Smooth muscle cell (in vitro differentiated cells): Measurements from ENCODE around the gene SNRK. TPM values are rescaled to one million over a fixed set of nuclear protein-coding genes. Genes with fewer than 3 reads are reported as not detected.

ENCODE experiments used
- DNase-seq: peaks from one replicate; lab custom pipeline; 2025; ENCODE audit not compliant: unreplicated experiment; lab: John Stamatoyannopoulos, UW
- H2AFZ ChIP-seq: fragments of 200-600 bp; sonication (generic); 2 replicates; pipeline ENCODE4 v1.6.0; 2016; ENCODE audit warnings: antibody characterized with exemption, low read depth, mild to moderate bottlenecking
- H3F3A ChIP-seq: fragments of 200-600 bp; sonication (generic); 2 replicates; pipeline ENCODE4 v1.6.0; 2017; ENCODE audit warnings: antibody characterized with exemption, low read depth
- H3K27ac ChIP-seq: fragments of 200-600 bp; sonication (generic); 2 replicates; pipeline ENCODE4 v1.5.1; 2016; ENCODE audit warnings: low read depth, mild to moderate bottlenecking
- H3K27me3 ChIP-seq: fragments of 200-600 bp; sonication (generic); 2 replicates; pipeline ENCODE4 v1.6.1; 2016; ENCODE audit warnings: low read depth, mild to moderate bottlenecking
- H3K36me3 ChIP-seq: fragments of 200-600 bp; sonication (generic); 2 replicates; pipeline ENCODE4 v1.5.1; 2016; ENCODE audit warnings: low read depth
- H3K4me1 ChIP-seq: fragments of 200-600 bp; sonication (generic); 2 replicates; pipeline ENCODE4 v1.5.1; 2016; ENCODE audit warnings: low read depth
- H3K4me2 ChIP-seq: fragments of 200-600 bp; sonication (generic); 2 replicates; pipeline ENCODE4 v1.6.0; 2016; ENCODE audit warnings: mild to moderate bottlenecking
- H3K4me3 ChIP-seq: fragments of 200-600 bp; sonication (generic); 2 replicates; pipeline ENCODE4 v1.5.1; 2016; ENCODE audit warnings: mild to moderate bottlenecking
- H3K79me2 ChIP-seq: fragments of 200-600 bp; sonication (generic); 2 replicates; pipeline ENCODE4 v1.6.0; 2016; ENCODE audit warnings: low read depth, mild to moderate bottlenecking
- H3K9ac ChIP-seq: fragments of 200-600 bp; sonication (generic); 2 replicates; pipeline ENCODE4 v1.6.0; 2016; ENCODE audit warnings: low read depth
- H3K9me3 ChIP-seq: fragments of 200-600 bp; sonication (generic); replicated peaks from 2 replicates; pipeline ENCODE4 v1.5.1; 2016; ENCODE audit warnings: low read depth
- H4K20me1 ChIP-seq: fragments of 200-600 bp; sonication (generic); 2 replicates; pipeline ENCODE4 v1.6.0; 2016; ENCODE audit warnings: low read depth
- WGBS: methylation state at CpG from one replicate; pipeline ENCODE4 v1.1.7; 2016; ENCODE audit warnings: low lambda C conversion rate; 5-methylcytosine and 5-hydroxymethylcytosine counted together
- polyA plus RNA-seq: library from polyadenylated mRNA; unstranded; fragments of >200 nt; fragmentation: Nextera tagmentation; extraction: Ambion mirVana; gene quantifications from 2 replicates; pipeline ENCODE4 v1.2.1, GENCODE V29; 2016
- total RNA-seq: library from RNA; depleted of rRNA; stranded (reverse); fragments of >200 nt; gene quantifications from 2 replicates; pipeline ENCODE4 v1.2.3, GENCODE V29; 2014
- TF ChIP-seq, protein P1 (sequence below): fragments of 200-600 bp; sonication (generic); IDR thresholded peaks from 2 replicates; pipeline ENCODE4 v1.5.1; 2017; ENCODE audit warnings: borderline replicate concordance, mild to moderate bottlenecking, antibody characterized with exemption; ENCODE audit not compliant: insufficient read depth, poor library complexity, severe bottlenecking

The SNRK gene
- total and polyA plus RNA-seq, 2 experiments from 2014 or later = 6.3 to 14.2 TPM

GRCh38 chr3:43331381-43331780 is 45.0 kb downstream of the SNRK start:
- Histone ChIP-seq H3F3A (no peaks in the 10 kb centered on the region), H3K4me3 (no peak overlapping the region), H3K9me3 (peaks cover 15% of the 10 kb centered on the region), H3K27ac (no peak overlapping the region), H3K9ac (no peak overlapping the region), H3K79me2 (peaks cover 22% of the 10 kb centered on the region), H3K4me2 (no peak overlapping the region), H3K4me1 (no peaks in the 10 kb centered on the region), H3K27me3 (no peaks in the 10 kb centered on the region), H2AFZ (no peak overlapping the region), H4K20me1 (peaks cover 51% of the 10 kb centered on the region), H3K36me3 (peaks cover 16% of the 10 kb centered on the region)
- no peak for DNase-seq
- 91% methylated on average over 4 of the region's 4 CpGs for WGBS
- TF ChIP-seq, protein P1, sequence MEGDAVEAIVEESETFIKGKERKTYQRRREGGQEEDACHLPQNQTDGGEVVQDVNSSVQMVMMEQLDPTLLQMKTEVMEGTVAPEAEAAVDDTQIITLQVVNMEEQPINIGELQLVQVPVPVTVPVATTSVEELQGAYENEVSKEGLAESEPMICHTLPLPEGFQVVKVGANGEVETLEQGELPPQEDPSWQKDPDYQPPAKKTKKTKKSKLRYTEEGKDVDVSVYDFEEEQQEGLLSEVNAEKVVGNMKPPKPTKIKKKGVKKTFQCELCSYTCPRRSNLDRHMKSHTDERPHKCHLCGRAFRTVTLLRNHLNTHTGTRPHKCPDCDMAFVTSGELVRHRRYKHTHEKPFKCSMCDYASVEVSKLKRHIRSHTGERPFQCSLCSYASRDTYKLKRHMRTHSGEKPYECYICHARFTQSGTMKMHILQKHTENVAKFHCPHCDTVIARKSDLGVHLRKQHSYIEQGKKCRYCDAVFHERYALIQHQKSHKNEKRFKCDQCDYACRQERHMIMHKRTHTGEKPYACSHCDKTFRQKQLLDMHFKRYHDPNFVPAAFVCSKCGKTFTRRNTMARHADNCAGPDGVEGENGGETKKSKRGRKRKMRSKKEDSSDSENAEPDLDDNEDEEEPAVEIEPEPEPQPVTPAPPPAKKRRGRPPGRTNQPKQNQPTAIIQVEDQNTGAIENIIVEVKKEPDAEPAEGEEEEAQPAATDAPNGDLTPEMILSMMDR = no peak

GRCh38 chr3:43334976-43335375 is 48.6 kb downstream of the SNRK start:
- no peak for DNase-seq
- Histone ChIP-seq H2AFZ (no peak overlapping the region), H3K9me3 (peaks cover 31% of the 10 kb centered on the region), H3K4me1 (no peaks in the 10 kb centered on the region), H3K79me2 (peaks cover 5% of the 10 kb centered on the region), H3F3A (no peaks in the 10 kb centered on the region), H3K4me2 (no peak overlapping the region), H3K36me3 (peaks cover 40% of the 10 kb centered on the region), H3K27me3 (no peaks in the 10 kb centered on the region), H3K4me3 (no peak overlapping the region), H3K27ac (no peak overlapping the region), H4K20me1 (peaks cover 16% of the 10 kb centered on the region), H3K9ac (no peak overlapping the region)
- WGBS = 97% methylated on average over 1 of the region's 1 CpG
- TF ChIP-seq, protein P1 = no peak

DNA sequence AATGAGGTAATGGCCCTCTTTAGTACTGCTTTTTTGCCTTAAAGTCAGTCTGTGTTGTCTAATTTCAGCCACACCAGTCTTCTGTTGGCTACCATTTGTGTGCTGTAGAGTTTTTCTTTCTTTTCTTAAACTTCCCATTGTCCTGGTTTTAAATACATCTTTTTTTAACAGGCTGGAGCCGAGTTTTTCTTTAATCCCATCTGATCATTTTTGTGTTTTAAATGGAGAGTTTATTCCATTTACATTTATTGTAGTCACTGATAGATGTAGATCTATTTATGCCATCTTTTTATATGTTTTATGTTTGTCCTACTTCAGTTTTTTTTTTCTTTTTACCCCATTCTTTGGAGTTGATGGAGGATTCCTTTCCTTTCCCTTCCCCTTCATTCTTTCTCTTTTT is 49.5 kb downstream of the SNRK start:
- Histone ChIP-seq H3K9ac (no peak overlapping the region), H3K4me1 (no peaks in the 10 kb centered on the region), H3F3A (no peaks in the 10 kb centered on the region), H3K9me3 (peaks cover 31% of the 10 kb centered on the region), H3K79me2 (peaks cover 3% of the 10 kb centered on the region), H4K20me1 (peaks cover 8% of the 10 kb centered on the region), H3K36me3 (peaks cover 40% of the 10 kb centered on the region), H3K27me3 (no peaks in the 10 kb centered on the region), H3K4me3 (no peak overlapping the region), H2AFZ (no peak overlapping the region), H3K4me2 (no peak overlapping the region), H3K27ac (no peak overlapping the region)
- no peak for DNase-seq
- WGBS = 94% methylated on average over 1 of the region's 1 CpG
- TF ChIP-seq, protein P1 = no peak

GRCh38 chr3:43338295-43338694 is 52.0 kb downstream of the SNRK start:
- 96% methylated on average over 2 of the region's 2 CpGs for WGBS
- peaks cover 49% of the 10 kb centered on the region for H3K36me3 ChIP-seq
- H3K27ac ChIP-seq = no peak overlapping the region
- no peak for DNase-seq
- no peak overlapping the region for H3K4me2 ChIP-seq
- no peaks in the 10 kb centered on the region for H4K20me1 ChIP-seq
- H2AFZ ChIP-seq = no peak overlapping the region
- peaks cover 31% of the 10 kb centered on the region for H3K9me3 ChIP-seq
- no peaks in the 10 kb centered on the region for H3K4me1 ChIP-seq
- no peaks in the 10 kb centered on the region for H3K27me3 ChIP-seq
- peaks cover 3% of the 10 kb centered on the region for H3K79me2 ChIP-seq
- no peaks in the 10 kb centered on the region for H3F3A ChIP-seq
- H3K9ac ChIP-seq = no peak overlapping the region
- H3K4me3 ChIP-seq = no peak overlapping the region
- TF ChIP-seq, protein P1 = no peak
